GM21825 (cell line): ENCODE data around the gene TRERF1.
A peak's percentile ranks its signal among the peaks of the same experiment; 100 is the strongest.

Experiments
- ATAC-seq: cut with Tn5 transposase; IDR thresholded peaks from one replicate; pipeline ENCODE4 v1.9.1; 2021; ENCODE audit warnings: mild to moderate bottlenecking, moderate library complexity; ENCODE audit not compliant: unreplicated experiment

TRERF1 gene

DNA sequence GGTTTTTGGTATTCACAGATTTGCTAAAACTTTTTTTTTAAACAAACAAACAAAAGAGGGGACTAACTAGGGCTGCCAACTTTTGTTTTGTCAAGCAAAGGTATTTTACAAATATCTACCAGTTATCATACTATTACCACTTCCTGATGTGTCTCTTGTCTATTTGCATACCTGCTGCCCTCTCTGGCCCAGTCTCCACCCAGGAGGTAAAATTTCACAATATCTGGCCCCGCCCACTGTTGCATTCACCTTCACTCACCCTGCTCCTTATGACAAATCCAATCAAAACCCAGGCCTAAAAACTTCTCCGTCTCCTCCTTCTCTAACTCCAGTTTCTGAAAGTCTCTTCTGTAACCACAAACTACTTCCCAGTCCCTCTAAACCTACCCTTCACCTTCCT is 82.2 kb downstream of the TRERF1 start:
- no peak for ATAC-seq

GRCh38 chr6:42368181-42368580 is 83.5 kb downstream of the TRERF1 start:
- peak; percentile 24 for ATAC-seq

GRCh38 chr6:42367353-42368011 is 84.2 kb downstream of the TRERF1 start:
- peak; percentile 59 for ATAC-seq

DNA sequence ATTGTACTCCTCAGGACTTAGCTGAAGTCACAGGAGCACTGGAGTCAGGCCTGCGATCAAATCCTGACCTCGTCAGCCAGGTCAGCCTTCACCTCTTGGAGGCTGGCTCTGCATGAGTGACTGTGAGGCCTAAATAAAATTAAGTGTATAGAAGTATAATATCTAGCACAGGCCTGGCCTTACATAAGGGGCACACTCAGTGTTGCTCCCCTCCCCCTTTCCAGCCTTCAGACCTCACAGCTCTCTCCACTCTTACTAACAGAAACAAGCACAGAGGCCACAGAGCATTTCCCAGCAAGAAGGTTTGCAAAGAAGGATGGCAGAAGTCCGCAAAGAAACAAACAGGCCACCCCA is 84.8 kb downstream of the TRERF1 start:
- ATAC-seq, result no peak

DNA sequence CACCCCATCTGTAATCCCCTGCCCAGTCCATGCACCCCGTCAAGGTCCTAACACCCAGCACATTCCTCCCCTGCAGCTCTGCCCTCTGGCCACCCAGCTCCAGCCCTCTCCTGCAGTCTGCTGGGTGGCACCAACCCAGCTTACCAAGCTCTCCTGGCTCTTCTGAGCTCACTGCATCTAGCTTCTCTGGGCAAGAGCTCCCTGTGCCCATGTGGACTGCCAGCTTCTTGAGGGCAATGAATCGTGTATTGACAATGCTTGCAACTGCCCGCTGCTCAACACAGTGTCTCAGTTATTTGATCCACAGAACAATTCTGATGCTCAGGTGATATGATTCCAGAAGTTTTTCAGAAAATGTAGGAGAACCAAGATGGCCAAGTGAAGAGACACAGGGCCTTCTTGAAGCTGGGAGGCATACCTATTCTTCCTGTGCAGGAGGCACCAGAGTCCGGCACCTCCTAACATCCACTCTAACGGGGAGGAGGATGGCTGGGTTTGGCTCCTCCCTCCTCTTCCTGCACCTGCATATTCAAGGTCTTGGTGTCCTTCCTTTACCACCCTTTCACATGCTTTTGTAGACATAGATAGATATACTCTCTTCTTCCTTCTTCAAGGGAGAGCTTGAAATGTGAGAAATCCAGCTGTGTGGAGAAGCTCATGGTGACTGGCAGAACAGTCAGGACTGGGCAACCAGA is 85.6 kb downstream of the TRERF1 start:
- ATAC-seq, result no peak

GRCh38 chr6:42365021-42365420 is 86.7 kb downstream of the TRERF1 start:
- ATAC-seq, result no peak

GRCh38 chr6:42363926-42364849 is 87.5 kb downstream of the TRERF1 start:
- ATAC-seq, result no peak

GRCh38 chr6:42361036-42361435 is 90.7 kb downstream of the TRERF1 start:
- no peak for ATAC-seq

DNA sequence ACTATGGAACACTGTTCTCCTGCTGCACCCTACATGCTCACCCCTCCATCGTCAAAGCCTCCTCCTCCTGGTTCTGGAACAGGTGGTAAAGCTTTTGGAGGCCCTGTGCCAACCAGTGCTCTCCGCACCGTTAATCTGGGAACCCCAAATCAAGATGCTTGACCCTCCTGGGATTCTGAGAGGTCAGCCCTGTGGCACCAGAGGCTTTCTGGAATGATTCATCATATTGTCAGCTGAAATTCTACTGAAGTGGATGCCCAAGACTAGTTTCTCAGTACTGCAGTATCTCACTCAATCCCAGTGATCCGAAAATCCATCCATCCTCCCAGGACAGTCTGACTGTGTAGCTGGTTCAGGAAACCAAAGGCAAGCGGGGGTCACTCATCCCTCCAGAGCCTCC is 92.7 kb downstream of the TRERF1 start:
- no peak for ATAC-seq

DNA sequence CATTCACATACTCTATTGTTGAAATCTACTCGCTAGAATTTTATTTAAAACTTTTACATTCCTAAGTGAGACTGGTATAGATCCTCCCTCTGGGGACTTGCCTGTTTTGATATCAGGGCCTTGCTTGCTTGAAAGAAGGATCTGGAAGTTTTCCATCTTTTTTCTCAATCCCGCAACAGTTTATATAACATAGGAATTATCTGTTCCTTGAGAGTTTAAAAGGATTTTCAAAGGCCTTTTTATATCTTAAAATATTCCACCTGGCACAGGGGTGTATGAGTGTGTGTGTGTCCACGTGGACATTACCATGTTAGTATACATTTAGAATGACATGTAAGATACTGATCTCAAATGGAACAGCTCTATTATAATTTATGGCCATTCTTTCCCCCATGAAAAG is 96.3 kb downstream of the TRERF1 start:
- ATAC-seq, result no peak

DNA sequence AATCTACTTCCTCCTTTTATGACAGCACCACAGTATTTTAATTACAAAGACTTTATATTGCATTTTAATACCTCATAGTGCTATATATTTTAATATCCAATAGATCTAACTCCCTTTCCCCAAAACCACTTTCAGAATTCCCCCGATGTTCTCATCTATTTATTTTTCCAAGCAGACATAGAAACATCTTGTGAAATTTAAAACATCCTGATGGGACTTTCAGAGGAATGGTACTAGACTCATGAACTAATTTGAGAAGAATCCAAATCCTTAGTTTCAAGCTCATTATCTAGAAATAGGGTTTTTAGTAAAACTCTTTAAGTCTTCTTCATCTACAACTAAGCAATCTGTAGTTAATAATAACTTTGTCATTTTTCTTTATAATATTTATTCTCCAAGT is 97.0 kb downstream of the TRERF1 start:
- no peak for ATAC-seq

DNA sequence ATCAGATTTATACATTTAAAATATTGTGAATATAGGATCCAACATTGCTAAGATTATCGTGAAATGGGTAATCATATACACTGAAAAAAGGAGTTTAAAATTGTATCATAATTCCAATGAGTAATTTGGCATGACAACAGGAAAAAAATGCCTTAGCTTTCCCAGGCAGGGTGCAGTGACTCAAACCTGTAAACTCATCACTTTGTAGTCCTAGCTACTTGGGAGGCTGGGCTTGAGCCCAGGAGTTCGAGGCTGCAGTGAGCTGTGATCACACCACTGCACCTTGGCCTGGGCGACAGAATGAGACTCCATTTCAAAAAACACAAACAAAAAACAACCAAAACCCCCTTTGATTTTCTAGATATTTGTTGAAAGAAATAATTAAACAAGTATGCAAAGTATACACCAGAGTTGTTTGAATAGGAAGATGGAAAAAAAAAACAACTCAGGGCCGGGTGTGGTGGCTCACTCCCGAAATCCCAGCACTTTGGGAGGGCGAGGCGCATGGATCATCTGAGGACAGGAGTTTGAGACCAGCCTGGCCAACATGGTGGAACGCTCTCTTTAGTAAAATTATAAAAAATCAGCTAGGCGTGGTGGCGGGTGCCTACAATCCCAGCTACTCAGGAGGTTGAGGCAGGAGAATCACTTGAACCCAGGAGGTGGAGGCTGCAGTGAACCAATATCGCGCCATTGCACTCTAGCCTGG is 98.7 kb downstream of the TRERF1 start:
- ATAC-seq, result no peak

- no peak for ATAC-seq
Measured at GRCh38 chr6:42350911-42351310, 100.8 kb downstream of the TRERF1 start.

GRCh38 chr6:42349753-42350511 is 101.8 kb downstream of the TRERF1 start:
- ATAC-seq, result no peak

GRCh38 chr6:42347456-42347855 is 104.3 kb downstream of the TRERF1 start:
- no peak for ATAC-seq

GRCh38 chr6:42345696-42346416 is 105.9 kb downstream of the TRERF1 start:
- no peak for ATAC-seq

DNA sequence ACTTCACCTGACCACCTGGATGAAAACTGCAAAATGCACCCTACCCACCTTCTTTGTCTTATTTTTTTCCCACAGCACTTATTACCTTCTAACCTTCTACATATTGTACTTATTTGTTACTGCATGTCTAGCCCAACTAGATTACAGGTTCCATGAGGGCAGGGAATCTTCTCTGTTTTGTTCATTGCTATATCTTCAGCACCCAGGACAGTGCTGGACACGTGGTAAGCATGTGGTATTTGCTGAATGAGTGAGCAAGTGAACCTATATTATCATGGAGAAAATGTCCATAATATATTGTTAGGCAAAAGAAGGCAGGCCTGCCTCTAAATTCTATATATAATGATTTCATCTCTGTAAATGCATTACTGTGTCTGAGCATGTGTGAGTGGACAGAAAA is 107.0 kb downstream of the TRERF1 start:
- ATAC-seq, result no peak

- no peak for ATAC-seq
Measured at GRCh38 chr6:42341771-42342553, 109.8 kb downstream of the TRERF1 start.

- ATAC-seq, result no peak
Measured at GRCh38 chr6:42341221-42341620, 110.5 kb downstream of the TRERF1 start.
